HG03060 (cell line): ENCODE data around the gene PTGR3.

Source experiments
- ATAC-seq: cut with Tn5 transposase; IDR thresholded peaks from one replicate; pipeline ENCODE4 v1.9.1; 2021; ENCODE audit warnings: low read depth, moderate number of reproducible peaks; ENCODE audit not compliant: unreplicated experiment

Gene PTGR3

DNA sequence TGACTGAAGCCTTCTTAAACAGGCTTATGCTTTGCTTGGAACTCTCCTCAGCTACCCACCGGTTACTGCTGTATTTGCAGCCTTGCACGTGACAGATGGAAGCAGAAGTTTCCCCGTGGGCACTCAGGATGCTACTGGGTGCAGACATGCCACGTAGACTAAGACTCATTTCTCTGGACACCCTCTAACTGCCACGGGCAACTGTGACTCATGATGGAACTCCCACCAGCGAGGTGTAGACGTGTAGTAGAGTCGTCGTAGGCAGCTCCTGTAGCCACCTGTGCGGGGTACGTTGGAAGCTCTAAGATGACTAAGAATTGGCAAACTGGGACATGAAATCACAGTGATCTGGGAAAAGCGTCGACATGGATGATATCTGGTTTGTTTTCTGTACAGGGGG, 29.2 kb upstream of the PTGR3 start:
- no peak for ATAC-seq

DNA sequence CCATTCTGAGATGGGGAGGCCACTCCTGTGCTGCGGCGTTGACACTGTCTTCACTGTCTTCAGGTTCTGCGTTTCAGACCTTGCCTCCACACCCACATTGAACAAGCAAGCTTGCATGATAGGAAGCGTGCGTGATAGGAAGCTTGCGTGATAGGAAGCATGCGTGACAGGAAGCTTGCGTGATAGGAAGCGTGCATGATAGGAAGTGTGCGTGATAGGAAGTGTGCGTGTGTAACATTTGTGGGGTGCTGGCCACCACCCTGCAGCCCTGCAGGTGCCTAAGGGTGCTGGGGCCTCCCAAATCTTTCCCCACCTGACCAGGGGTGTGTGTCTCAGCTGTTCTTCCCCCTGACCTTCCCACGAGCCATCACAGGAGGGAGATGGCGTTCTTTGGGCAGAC, 27.0 kb upstream of the PTGR3 start:
- ATAC-seq, result no peak

DNA sequence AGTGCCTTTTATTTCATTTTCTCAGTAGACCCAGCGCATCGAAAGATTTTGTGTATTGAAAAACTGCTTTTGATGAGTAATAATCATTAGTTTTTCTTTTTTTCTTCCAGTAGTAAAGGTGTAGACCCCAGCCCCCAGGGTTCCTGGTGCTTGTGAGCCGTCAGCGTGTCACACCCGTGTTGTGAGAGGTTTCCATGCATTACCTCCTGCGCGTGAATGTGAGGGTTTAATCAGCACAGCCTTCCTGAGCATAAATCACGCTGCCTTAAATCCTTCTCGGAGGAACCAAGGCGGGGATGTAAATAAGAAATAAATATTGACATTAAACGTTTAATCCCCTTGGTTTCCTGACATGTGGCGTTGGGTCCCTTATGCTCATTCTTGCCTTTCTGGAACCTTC, 26.0 kb upstream of the PTGR3 start:
- ATAC-seq, result no peak

DNA sequence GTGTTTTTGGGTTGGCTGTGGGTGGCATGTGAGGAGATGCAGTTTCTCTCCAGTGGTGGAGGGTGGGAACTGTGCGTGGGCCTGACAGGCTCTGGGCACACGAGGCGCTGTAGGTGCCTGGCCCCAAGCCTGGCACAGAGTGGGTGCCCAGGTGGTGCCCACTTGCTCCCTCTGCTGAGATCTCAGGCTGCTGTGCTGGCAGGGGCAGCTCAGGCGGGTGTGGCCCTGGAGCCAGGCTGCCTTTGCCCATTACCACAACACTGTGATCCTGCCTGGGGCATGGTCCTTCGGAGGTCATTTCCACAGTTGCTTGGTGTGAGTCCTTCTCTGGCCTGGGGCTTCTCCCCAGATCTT, 22.1 kb upstream of the PTGR3 start:
- no peak for ATAC-seq

DNA sequence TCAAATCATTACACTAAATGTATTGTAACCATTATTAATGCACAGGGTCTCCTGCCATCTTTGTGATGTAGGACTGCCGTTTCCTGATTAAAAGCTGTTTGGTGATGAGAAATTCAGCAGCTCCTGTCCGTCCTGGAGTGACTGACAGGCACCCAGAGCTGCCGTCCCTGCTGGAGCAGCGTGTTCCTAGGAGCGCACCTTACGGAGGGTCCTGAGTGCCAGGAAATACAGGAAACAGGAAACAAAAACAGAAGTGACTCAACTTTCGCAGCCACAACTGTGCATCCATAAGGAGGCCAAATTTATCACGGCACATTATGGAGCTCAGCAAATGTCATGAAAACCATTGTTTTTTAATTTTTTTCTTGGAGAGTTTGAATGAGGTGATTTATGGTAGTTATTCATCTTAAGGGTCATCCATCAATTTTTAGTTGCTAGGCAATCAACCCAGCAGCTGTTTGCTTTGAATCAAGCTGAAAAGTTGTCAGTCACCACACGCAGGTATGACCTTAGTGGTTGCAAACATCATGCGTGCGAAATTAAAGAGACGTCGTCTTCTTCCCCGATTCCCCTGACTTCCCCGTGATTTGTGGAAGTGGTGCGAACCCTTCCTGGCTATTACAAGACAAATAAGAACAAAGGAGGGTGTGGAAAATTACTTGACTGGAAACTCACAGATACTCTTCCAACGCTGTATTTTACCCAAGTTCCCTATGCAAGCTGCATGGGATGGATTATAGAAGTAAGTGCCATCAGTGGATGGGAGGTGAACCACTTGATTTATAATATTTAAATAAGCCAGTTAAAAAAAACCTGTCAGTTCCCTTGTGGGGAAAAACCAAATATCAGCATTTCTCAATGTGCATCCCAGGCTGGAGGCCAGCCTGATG, 21.5 kb upstream of the PTGR3 start:
- ATAC-seq, result no peak

DNA sequence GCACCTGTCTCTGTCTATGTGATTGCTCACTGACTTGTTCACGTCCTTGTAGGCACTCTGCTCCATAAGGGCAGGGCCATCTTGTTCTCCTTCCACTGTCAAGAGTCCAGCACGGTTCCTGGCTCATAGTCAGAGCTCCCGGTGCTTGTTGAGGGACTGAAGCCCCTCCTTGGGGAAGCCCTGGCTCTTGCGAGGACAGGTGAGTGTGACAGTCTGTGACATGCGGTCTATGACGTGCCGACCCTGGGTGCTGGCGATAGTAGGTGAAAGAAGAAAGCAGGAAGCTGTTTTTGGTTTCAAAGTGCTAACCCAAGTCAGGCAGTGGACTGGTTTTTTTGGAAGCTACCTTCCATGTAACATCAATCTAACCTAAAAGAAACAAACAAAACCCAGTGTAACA, 20.5 kb upstream of the PTGR3 start:
- ATAC-seq, result no peak

DNA sequence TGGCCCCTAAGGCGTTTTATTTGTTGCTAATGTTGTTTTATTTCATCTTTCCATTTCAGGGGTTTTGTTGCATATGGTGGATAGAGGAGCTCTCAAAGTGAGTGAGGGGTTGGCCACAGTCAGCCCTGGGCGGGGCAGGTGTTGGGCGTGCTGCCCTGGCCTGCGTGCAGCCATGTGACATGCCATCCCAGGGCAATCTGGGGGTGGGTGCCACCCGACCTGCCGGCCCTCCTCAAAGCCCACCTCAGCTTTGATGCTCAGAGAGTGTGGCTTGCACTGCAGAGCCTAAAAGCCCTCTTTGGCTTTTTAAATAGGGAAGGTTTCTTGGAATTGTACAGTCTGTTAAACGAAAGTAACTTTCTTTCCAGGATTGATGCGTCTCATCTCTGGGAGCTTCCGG, 20.0 kb upstream of the PTGR3 start:
- no peak for ATAC-seq

DNA sequence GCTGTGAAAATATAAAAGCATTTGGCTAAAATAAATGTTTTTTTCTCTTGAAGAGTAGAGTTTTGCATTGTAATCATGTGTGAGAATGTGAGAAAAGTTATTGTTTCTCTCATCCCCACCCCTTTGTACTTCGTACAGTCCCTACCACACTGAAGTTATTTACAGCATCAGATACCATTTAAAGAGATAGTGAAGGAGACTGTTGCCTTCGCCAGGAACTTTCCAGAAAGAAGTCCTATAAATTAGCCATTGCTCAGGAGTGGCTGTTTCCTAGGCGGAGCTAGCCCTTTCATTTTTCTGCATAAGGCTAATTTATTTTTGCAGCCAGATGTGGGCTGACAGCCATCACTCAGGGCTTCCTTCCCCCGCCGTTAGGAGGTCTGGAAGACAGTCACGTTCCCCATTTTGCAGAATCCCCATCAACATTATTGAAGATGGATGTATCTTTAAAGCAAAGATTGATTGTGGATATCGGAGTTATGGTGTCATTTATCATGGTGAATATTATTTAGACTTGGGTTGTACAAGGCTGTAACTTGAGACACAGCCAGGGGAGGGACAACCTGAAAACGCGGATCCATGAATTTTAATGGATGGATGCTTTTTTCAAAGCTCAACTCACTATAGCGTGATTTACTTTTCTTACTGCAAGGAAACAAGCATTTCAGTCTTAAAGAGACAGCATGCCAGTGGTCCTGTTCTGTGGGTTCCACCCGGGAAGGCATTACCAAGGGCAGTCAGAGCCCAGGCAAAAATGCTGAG, 18.8 kb upstream of the PTGR3 start:
- ATAC-seq, result no peak

DNA sequence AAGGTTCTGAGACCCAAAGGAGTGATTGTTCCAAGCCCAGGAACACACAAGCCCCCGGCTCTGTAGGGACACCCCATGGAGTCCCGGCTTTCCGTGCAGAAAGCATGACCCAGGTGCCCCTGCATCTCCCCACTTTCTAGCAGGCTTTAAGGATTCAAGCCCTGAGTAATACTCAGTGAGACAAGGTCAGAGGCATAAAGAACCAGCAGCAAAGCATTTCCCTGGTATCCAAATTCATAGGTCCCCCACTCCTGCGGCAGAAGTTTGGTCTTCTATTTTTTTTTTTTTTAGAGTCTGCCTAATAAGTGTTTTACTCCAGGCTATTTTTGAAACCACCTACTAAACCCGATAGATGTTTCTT, 18.0 kb upstream of the PTGR3 start:
- no peak for ATAC-seq

DNA sequence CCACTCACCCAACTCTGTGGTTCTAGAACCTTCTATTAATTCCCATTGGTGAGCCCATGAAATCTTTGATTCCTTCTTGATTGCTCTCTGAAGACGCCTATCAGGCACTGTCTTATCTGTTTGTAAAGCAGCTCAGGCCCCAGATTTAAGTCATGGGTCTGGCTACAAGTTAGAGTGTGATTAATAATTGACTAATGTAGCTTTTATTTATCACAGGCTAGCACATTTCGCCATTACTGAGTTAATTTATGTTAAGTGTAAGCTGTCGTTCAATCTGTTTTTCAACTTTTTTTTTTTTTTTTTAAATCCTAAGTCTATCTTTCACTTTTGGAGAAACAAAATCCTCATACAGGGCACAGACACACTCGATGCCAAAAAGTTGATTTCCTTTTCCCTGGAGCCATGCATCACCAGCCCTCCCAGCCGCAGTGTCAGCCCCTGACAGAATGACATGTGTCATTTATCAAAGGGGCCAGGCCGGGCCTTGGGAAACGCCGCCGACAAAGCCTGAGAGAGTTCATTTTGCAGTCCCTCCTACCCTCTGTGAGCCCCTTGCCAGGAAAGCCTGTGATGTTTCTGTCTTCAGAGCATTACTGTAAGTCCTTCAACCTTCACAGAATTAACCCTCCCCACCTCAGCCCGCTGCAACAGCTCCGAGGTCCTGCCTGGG, 17.5 kb upstream of the PTGR3 start:
- ATAC-seq, result no peak

DNA sequence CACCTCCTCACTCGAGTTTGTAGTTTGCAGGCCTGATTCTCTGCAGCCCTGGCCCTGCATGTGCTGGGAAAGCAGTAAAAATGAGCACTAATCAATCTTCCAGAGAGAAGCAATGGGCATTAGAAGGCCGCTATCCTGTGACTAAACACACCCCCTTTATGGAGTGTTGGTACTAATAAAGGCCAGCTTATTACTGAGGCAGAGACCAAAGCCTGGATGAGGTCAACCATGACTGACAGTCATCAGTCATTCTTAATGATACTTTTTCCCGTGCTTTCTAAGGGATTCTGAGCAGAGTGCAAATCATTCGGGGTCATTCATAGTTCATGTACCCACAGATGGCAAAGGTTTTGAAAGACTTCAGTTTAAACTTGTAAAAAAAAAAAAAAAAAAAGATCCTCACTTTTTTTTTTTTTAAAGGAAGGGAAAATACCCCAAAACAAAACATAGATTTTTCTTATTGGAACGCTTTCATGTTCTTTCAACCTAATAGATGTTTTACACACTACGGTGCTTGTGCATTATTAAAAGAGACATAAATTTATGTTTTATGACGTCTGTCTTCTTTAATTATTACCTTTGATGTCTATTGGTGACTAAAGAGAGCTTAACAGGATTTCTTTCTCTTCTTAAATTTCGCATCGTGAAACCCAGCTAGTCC, 14.9 kb upstream of the PTGR3 start:
- no peak for ATAC-seq

DNA sequence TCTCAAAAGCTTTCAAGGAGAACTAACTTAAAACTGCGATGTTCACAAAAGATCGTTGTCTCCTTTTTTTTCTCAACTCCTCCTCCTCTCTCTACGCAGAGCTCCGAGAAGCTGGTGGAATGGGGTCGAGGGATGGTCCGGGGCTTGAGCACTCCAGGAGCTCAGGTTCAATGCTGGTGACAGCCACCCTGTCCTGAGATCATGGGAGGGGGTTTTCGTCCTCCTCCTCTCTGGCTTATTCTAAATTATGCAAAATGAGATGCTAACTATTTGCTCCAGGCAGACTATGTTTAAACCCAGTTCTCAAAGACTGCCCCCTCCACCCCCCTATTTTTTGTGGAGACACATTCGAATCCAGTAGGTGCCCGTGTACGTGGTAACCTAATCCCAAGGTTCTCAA, 13.5 kb upstream of the PTGR3 start:
- no peak for ATAC-seq

DNA sequence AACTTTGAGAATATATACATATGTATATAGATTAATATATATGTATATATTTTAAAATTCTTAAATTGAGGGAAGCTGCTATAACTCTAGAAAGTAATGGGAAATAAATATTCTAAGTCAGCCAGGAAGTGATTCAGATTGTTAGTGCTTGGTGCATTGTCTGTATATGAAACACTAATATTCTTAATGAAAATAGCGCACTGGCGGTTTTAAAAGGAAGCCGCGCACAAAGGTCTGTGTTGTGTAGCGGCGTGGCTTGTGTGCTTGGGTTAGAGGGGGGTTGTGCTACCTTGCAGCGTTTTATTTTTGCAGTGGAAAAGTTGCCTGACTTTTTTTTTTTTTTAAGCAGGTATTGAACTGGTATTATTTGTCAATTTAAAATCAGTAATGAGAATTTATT, 13.0 kb upstream of the PTGR3 start:
- ATAC-seq, result no peak

DNA sequence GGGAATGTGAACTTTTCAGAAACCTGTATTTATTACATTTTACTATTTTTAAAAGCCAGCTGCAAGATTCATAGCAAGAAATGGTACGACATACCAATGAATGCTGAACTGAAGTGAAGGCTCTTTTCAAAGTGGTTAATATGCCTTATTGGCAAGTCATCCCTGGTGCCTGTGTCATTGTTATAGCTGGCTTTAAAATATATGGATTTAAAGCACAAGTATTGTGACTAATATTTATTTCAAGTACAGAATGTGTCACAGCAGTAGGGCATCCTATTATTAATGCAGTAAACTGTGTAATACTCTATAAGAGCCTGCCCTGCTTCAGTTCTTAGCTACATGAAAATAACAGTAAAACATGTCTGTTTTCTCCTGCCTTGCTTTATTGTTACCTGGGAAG, 12.5 kb upstream of the PTGR3 start:
- ATAC-seq, result no peak

DNA sequence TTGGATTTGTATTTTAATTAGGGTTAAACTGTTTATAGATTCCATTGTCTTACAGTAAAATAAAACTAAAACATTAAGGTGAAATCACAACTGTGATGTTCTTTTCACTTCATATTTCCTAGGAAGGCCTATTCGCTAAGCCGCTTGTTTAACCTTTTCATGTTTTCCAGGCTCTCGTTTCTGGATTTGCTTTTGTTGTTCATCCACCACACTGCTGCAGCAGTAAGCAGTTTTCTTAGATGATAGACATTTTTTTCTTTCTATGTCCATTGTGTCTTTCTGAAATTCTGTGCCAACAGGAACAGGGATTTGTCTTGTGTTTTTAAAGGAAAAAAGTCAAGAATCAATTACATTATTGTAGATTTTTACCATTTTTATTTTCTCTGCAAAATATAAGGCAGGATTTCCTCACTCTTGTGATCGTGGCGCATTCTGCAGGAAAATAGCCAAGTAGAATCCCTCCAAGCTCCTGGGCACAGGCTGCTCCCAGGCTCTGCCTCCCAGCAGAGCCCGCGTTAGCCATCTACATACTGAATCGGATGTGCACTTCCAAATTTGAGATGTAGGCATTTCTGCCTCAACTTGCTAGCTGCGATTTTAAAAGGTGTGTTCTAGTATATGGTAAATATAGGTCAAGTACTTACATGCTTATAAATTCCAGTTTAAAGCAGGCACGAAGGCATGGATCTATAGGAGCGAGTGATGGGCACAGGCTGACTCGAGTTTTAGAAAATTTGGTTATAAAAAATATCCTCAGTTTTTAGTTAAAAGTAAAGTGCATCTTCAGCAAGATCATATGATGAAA, 11.8 kb upstream of the PTGR3 start:
- no peak for ATAC-seq

DNA sequence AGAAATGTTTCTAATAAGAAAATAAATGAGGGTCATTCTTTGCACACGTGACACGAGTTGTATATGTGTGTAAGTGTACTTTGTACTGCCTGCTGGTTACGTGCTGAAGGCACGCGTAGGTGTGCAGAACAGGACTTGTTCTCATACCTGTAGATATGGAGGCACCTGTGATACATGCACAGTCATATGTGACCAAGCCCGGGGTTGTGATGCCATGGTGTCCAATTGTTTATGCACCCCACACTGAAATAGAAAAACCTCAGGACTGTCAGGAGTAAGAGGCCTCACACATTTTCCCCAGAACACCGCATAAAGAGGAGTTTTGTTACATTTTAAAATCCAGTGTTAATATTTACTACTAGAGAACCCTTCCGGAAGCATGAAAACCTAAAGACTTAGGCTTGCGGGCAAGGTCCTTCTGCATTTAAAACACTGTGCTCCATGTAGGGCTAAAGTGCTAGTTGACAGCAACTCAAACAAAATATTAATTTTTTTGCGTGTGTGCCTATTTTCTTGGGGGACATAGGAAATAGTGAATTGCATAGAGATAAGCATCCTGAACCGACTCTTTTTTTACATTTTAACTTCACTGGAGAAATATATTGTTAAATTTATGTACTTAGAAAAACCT, 10.9 kb upstream of the PTGR3 start:
- ATAC-seq, result no peak

DNA sequence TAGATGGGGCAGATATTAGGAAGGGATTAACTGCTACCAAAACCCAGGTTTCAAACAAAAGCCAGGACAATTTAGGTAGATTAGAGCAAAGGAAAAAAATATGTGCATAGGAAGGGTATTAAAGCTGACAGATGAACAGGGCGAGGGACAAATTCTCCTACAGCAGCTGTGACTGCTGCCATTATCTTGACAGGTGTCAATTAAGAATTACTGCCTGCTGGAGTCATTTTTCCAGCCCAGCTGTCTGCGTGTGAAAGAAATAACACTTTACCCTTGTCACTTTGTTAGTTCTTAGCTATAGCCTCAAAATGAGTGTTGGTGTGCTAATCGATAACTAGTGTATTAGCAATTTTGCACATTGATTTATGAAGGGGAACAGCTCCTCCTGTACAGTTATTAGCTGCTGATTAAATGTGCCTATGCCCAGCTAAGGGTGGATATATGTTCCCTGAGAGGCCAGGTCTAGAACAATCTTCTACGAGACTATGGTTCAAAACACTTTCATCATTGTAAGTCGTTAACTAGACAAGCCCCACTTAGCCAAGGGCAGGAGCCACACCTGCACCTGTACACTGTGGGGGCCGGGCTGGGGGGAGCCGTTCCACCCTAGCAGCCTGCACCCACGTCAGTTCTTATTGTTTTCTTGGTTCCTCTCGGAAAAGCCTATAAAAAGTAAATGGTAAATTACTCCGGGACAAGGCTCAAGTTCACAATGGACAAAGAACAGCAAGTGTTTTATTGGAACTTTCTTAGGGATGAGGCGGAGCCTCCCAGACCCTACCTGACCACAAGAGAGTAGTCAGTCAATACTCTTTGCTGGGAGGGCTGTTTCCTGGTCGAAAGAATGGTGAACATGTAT, 9.4 kb upstream of the PTGR3 start:
- ATAC-seq, result no peak

DNA sequence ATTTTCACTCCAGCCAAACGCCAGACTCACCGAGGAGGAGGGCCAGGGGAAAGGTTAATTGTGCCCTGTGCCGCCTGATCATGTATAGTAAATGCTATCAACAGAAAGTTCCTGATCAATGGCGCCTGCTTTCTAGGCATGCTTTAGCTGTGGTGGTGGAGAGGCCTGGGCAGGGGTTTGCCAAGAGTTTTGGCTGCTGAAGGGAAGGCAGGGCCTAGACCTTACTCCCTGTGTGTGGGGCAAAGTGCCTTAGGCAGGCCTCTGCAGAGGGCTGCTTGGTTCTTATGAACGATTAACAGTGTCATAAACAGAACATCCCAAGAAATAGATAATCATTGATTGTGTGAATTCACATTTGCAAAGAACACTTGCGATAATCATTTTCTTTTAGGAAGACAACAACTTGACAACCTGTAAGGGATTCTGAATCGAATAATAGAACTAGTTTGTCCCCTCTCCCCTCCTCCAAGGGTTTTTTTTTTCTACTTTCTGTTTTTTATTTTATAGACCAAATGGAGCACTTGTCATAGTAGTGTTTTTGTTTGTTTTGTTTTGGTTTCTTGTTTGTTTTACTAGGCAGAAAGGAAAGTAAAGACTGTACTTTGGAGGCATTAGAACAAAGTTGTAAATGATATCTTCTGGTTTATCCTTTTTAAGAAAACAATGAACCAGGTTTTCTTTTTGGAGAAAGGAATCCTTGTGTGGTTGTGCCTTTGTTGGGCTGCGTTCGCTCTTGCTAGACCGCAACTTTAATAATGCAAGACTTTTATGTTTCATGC, 8.2 kb upstream of the PTGR3 start:
- ATAC-seq, result no peak
